GM12878 (cell line): ENCODE measurements around the gene NAA15. TPM values are rescaled to one million over a fixed set of nuclear protein-coding genes. Genes with fewer than 3 reads are reported as not detected.

Experiments used
- ATAC-seq: fragments of 200-7000 bp; cut with Tn5 transposase; 3 replicates; pipeline ENCODE4 v1.9.1; 2020; ENCODE audit warnings: mild to moderate bottlenecking, moderate library complexity
- BruUV-seq: library from RNA; stranded (reverse); fragments of 400-500 nt; replicated peaks from 2 replicates; lab custom pipeline; 2021; lab: Mats Ljungman, UMichigan
- CTCF ChIA-PET: fragments of 300-600 bp; sonication (Branson Sonifier 250); formaldehyde crosslinking; extraction: SDS; loops from one replicate; lab custom pipeline; 2021; ENCODE audit warnings: inconsistent platforms; lab: Yijun Ruan, JAX
- POLR2A ChIA-PET: fragments of 350-600 bp; formaldehyde crosslinking; extraction: SDS; loops from one replicate; lab custom pipeline; 2021; ENCODE audit warnings: inconsistent platforms; lab: Charles Lee
- RAD21 ChIA-PET: fragments of 300-600 bp; sonication (Branson Sonifier 250); formaldehyde crosslinking; loops from one replicate; lab custom pipeline; 2023; ENCODE audit warnings: antibody characterized with exemption; ENCODE audit not compliant: unreplicated experiment; lab: Charles Lee
- SMC1A ChIA-PET: fragments of 300-600 bp; sonication (Branson Sonifier 250); formaldehyde crosslinking; loops from one replicate; lab custom pipeline; 2023; ENCODE audit not compliant: unreplicated experiment, uncharacterized antibody; lab: Charles Lee
- DNase-seq: peaks from one replicate; pipeline ENCODE4 v3.0.0-alpha.2; 2011; ENCODE audit warnings: low read depth, low spot score
- FAIRE-seq: peaks from 3 replicates; lab custom pipeline; 2011; peaks lifted over from hg19 to GRCh38; lab: Jason Lieb, UNC
- H2AFZ ChIP-seq: 2 replicates; pipeline ENCODE4 v1.6.0; 2011; ENCODE audit warnings: low read depth, low read length, control low read depth; ENCODE audit not compliant: control insufficient read depth
- H3K27ac ChIP-seq: 2 replicates; pipeline ENCODE4 v1.5.1; 2011; ENCODE audit warnings: control low read depth; ENCODE audit not compliant: control insufficient read depth, insufficient read depth
- H3K27me3 ChIP-seq, 2 experiments: replicated peaks in 1 of 2; 2 replicates each; pipeline versions ENCODE4 v1.6.0 to v1.6.1; 2011; ENCODE audit warnings: low read length in 1 of 2; ENCODE audit not compliant: control insufficient read depth in 2 of 2, insufficient read depth in 2 of 2
- H3K36me3 ChIP-seq, 2 experiments: 2 replicates each; pipeline ENCODE4 v1.5.1; 2011; ENCODE audit warnings: low read length in 1 of 2; ENCODE audit not compliant: control insufficient read depth in 2 of 2, insufficient read depth in 2 of 2
- H3K4me1 ChIP-seq: 2 replicates; pipeline ENCODE4 v1.6.1; 2011; ENCODE audit warnings: mild to moderate bottlenecking, low read length, moderate library complexity, mixed read lengths; ENCODE audit not compliant: control insufficient read depth, insufficient read depth
- H3K4me2 ChIP-seq: 2 replicates; pipeline ENCODE4 v1.6.0; 2011; ENCODE audit warnings: control low read depth; ENCODE audit not compliant: control insufficient read depth, insufficient read depth
- H3K4me3 ChIP-seq: fragments of 200-600 bp; sonication (generic); 2 replicates; pipeline ENCODE4 v1.5.1; 2016
- H3K79me2 ChIP-seq: 2 replicates; pipeline ENCODE4 v1.6.0; 2011; ENCODE audit warnings: low read length; ENCODE audit not compliant: control insufficient read depth, insufficient read depth
- H3K9ac ChIP-seq: 2 replicates; pipeline ENCODE4 v1.8.0; 2011; ENCODE audit warnings: low read length, control low read depth, mixed read lengths; ENCODE audit not compliant: control insufficient read depth, insufficient read depth
- H3K9me3 ChIP-seq: replicated peaks from 3 replicates; pipeline ENCODE4 v1.5.1; 2011; ENCODE audit warnings: mild to moderate bottlenecking, low read length; ENCODE audit not compliant: control insufficient read depth, insufficient read depth
- H4K20me1 ChIP-seq: 2 replicates; pipeline ENCODE4 v1.6.0; 2011; ENCODE audit not compliant: control insufficient read depth, insufficient read depth
- ATF3 ChIP-seq: IDR thresholded peaks from 2 replicates; pipeline ENCODE4 v1.6.1; 2011; ENCODE audit warnings: low read depth, mild to moderate bottlenecking, low read length, moderate library complexity, borderline replicate concordance; ENCODE audit errors: extremely low read depth
- FOS ChIP-seq: IDR thresholded peaks from 3 replicates; pipeline ENCODE4 v1.6.1; 2011; ENCODE audit warnings: borderline replicate concordance; ENCODE audit not compliant: insufficient read length; ENCODE audit errors: extremely low read depth
- HDGF ChIP-seq: fragments of 450-650 bp; IDR thresholded peaks from 2 replicates; pipeline ENCODE4 v1.6.1; 2016; ENCODE audit warnings: antibody characterized with exemption
- KLF5 ChIP-seq: fragments of 450-650 bp; IDR thresholded peaks from 2 replicates; pipeline ENCODE4 v1.6.1; 2014; ENCODE audit warnings: mild to moderate bottlenecking; ENCODE audit not compliant: partially characterized antibody
- PAX5 ChIP-seq: IDR thresholded peaks from 2 replicates; pipeline ENCODE4 v1.6.1; 2011; ENCODE audit warnings: low read depth, low read length, borderline replicate concordance
- SMC3 ChIP-seq: IDR thresholded peaks from 2 replicates; pipeline ENCODE4 v1.6.1; 2011; ENCODE audit warnings: low read length, improper control_type of control experiment, borderline replicate concordance
- STAT3 ChIP-seq: IDR thresholded peaks from 2 replicates; pipeline ENCODE4 v1.6.1; 2011; ENCODE audit warnings: low read depth, low read length, improper control_type of control experiment
- WGBS: methylation state at CpG from one replicate; pipeline ENCODE4 v1.1.6; 2016; ENCODE audit warnings: low lambda C conversion rate; ENCODE audit not compliant: insufficient replicate concordance, insufficient coverage; ENCODE audit errors: missing lambda C conversion rate; 5-methylcytosine and 5-hydroxymethylcytosine counted together
- in situ Hi-C: fragments of 300-500 bp; cut with MboI; formaldehyde crosslinking; loops from 9 replicates; pipeline ENCODE4 v1.14.3; 2018; ENCODE audit warnings: mixed read lengths
- intact Hi-C: fragments of 100-400 bp; cut with micrococcal nuclease; formaldehyde crosslinking; loops from one replicate; pipeline ENCODE4 v1.14.2; 2022; ENCODE audit not compliant: unreplicated experiment
- polyA plus RNA-seq, 11 experiments: library from polyadenylated mRNA; depleted of rRNA in 4 of 11; unstranded in 6 of 11; stranded (reverse) in 5 of 11; fragments of >200 nt; fragmentation: Nextera tagmentation in 4 of 11; fragmentation: Illumina TruSeq in 1 of 11; extraction: Ambion mirVana in 4 of 11; extraction: Trizol in 1 of 11; gene quantifications; 1 replicate in 1 of 11; 2 replicates in 10 of 11; pipeline versions ENCODE4 v1.2.1 to v1.2.3, GENCODE V29; 2011 to 2016; ENCODE audit warnings: inconsistent platforms in 2 of 11, missing spikeins in 2 of 11, low read depth in 1 of 11
- total RNA-seq, 4 experiments: library from RNA; depleted of rRNA in 3 of 4; stranded (reverse); fragments of >200 nt in 3 of 4; fragmentation: Illumina TruSeq in 1 of 4; extraction: Trizol in 1 of 4; gene quantifications; 2 replicates each; pipeline versions ENCODE4 v1.2.1 to v1.2.3, GENCODE V29; 2013 to 2021

The NAA15 gene
- total and polyA plus RNA-seq, 10 of the 15 experiments (the other 5 are each of a cell fraction or from before 2014, with no cell fraction given) = 24.3 to 93.1 (median 51.9) TPM

DNA sequence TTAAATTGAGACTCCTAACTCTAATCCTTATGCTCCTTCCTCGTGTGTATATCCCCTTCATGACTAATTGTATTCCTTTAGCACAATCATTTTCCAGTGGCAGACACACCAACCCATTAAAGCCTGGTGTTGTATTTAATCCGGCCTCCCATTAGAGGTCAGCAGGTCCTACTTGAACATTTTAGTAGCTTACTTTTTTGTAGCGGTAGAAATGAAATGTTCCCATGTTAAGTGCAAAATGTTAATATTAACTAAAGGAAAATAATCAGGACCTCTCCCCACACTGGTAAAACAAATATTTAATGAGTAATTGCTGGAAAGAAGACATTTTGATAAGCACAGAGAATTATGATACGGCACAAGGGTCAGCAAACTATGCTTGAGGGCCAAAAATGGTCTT, 156.0 kb downstream of the NAA15 start:
- Histone ChIP-seq H3K4me1 (peaks cover 7% of the 10 kb centered on the region), H3K4me2 (peak overlapping the region; percentile 51), H3K4me3 (no peak overlapping the region), H3K27ac (no peak overlapping the region), H2AFZ (no peak overlapping the region), H3K9me3 (no peaks in the 10 kb centered on the region; the same call in 2 of the 3 replicates), H3K79me2 (peaks cover 56% of the 10 kb centered on the region), H3K27me3 (no peaks in the 10 kb centered on the region), H4K20me1 (no peaks in the 10 kb centered on the region), H3K36me3 (0 out of 4 replicates have a peak, but pooled peaks cover 0 to 3% of the 10 kb centered on the region in 2 experiments), H3K9ac (no peak overlapping the region)
- RAD21 ChIA-PET = interaction anchor here (0.5 to 0.7 kb wide), 2 partner anchors 14 to 15 kb away, joined by 3 read pairs; no protein-coding TSS in a partner anchor
- SMC1A ChIA-PET = interaction anchor here (0.5 to 1.2 kb wide), 5 partner anchors 8 to 29 kb away, joined by 3 to 4 read pairs (median 3); no protein-coding TSS in a partner anchor
- intact Hi-C loops (loop anchor here (5.0 to 10.0 kb wide), 2 partner anchors 153 to 440 kb away; partner anchors contain the start of genes NAA15, NDUFC1 and NOCT), in situ Hi-C loops (no loop called here)
- DNase-seq = no peak
- POLR2A ChIA-PET = interaction anchor here (0.5 to 1.3 kb wide), 2 partner anchors 8 to 249 kb away, joined by 3 to 5 read pairs; no protein-coding TSS in a partner anchor
- BruUV-seq = no TSS peak
- 74% methylated on average over 4 of the region's 4 CpGs for WGBS
- no peak for ATAC-seq
- TF ChIP-seq HDGF (no peak), PAX5 (no peak), KLF5 (no peak), ATF3 (no peak), STAT3 (no peak), FOS (no peak), SMC3 (no peak)
- FAIRE-seq = no peak
- CTCF ChIA-PET = interaction anchor here (0.7 to 3.6 kb wide), 4 partner anchors 53 to 313 kb away, joined by 3 to 20 read pairs (median 4); no protein-coding TSS in a partner anchor
